GM19351 (cell line): ENCODE measurements around the gene AMDHD1.

Experiments
- ATAC-seq: cut with Tn5 transposase; IDR thresholded peaks from one replicate; pipeline ENCODE4 v1.9.1; 2021; ENCODE audit warnings: mild to moderate bottlenecking, moderate library complexity; ENCODE audit not compliant: unreplicated experiment

The AMDHD1 gene

GRCh38 chr12:95943330-95943842 is at the start of gene AMDHD1:
Gene AMDHD1, plus strand, starts transcription at chr12:95943331. Its CDS starts 68 bp downstream, at chr12:95943399.
- peak; percentile 55 for ATAC-seq

- no peak for ATAC-seq
Measured at GRCh38 chr12:95896846-95897245, 46.3 kb upstream of the AMDHD1 start.

- no peak for ATAC-seq
Measured at GRCh38 chr12:95898081-95898480, 45.0 kb upstream of the AMDHD1 start.

- no peak for ATAC-seq
Measured at GRCh38 chr12:95908573-95908972, 34.6 kb upstream of the AMDHD1 start.

GRCh38 chr12:95909871-95910270 is 33.3 kb upstream of the AMDHD1 start:
- no peak for ATAC-seq

GRCh38 chr12:95918194-95918993 is 24.7 kb upstream of the AMDHD1 start:
- peak; percentile 96 for ATAC-seq

- no peak for ATAC-seq
Measured at GRCh38 chr12:95919110-95919509, 24.0 kb upstream of the AMDHD1 start.

- ATAC-seq, result no peak
Measured at GRCh38 chr12:95922231-95922630, 20.9 kb upstream of the AMDHD1 start.

GRCh38 chr12:95940514-95940913 is 2.6 kb upstream of the AMDHD1 start:
- ATAC-seq, result no peak

- ATAC-seq, result no peak
Measured at GRCh38 chr12:95942101-95942523, 1.0 kb upstream of the AMDHD1 start.

GRCh38 chr12:95942524-95943329 is 404 bp upstream of the AMDHD1 start, which contains the start of gene CCDC38:
Gene CCDC38, minus strand, starts transcription at chr12:95942614. Its CDS starts 6,105 bp downstream, at chr12:95936509.
- peak; percentile 97 for ATAC-seq

- no peak for ATAC-seq
Measured at GRCh38 chr12:95944108-95944704, 1.1 kb downstream of the AMDHD1 start.

- no peak for ATAC-seq
Measured at GRCh38 chr12:95949477-95950206, 6.5 kb downstream of the AMDHD1 start.

- ATAC-seq, result no peak
Measured at GRCh38 chr12:95951515-95951914, 8.4 kb downstream of the AMDHD1 start.

- ATAC-seq, result no peak
Measured at GRCh38 chr12:95953000-95953399, 9.9 kb downstream of the AMDHD1 start.

GRCh38 chr12:95955549-95956159 is 12.5 kb downstream of the AMDHD1 start:
- ATAC-seq, result no peak

- ATAC-seq, result no peak
Measured at GRCh38 chr12:95956557-95957145, 13.5 kb downstream of the AMDHD1 start.

- ATAC-seq, result peak; percentile 61
Measured at GRCh38 chr12:95959107-95959506, 16.0 kb downstream of the AMDHD1 start.

- no peak for ATAC-seq
Measured at GRCh38 chr12:95960241-95960640, 17.1 kb downstream of the AMDHD1 start.

- ATAC-seq, result no peak
Measured at GRCh38 chr12:95962222-95962621, 19.1 kb downstream of the AMDHD1 start.
